GM18502 (cell line): ENCODE results near the gene KDM4B.

Source experiments
- ATAC-seq: cut with Tn5 transposase; IDR thresholded peaks from one replicate; pipeline ENCODE4 v1.9.1; 2021; ENCODE audit warnings: mild to moderate bottlenecking; ENCODE audit not compliant: unreplicated experiment, poor library complexity

KDM4B gene

GRCh38 chr19:5064896-5065295 is 96.0 kb downstream of the KDM4B start:
- no peak for ATAC-seq

GRCh38 chr19:5065663-5066093 is 96.8 kb downstream of the KDM4B start:
- ATAC-seq = no peak

DNA sequence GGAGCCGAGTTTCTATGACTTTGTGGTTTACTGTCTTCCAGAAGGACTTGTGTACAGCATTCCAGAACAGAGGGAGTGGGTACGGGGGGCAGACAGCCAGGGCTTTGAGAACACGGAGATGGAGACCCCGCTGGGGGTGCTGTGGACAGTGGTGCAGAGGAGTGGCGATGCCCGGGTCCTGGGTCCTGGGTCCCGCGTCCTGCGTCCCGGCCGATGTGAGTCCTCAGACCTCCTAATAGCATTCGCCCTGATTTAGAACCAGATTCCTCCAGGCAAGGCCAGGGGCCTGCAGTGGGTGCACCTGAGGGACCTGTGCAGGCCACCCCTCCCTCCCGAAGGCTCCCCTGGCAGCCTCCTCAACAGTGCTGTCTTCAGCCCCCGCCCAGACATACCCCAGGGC is 97.9 kb downstream of the KDM4B start:
- ATAC-seq = no peak

DNA sequence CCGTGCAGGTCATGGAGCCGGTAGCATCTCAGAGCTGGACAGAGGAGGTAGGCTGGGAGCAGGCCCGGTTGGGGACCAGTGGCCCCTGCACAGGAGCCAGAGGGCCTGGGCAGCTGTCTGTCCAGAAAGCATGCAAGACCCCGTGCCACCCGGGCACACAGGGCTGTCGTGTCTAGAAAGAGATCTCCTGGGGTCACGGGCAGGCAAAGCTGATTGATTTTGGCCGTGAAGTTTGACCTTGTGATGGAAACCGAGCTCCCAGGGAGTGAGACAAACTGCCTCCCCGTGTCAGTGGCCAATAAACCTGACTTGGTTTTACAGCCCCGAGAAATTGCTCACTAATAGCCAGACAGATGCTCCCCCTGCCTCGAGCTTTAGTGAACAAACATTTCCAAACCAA is 98.8 kb downstream of the KDM4B start:
- ATAC-seq = no peak

- ATAC-seq = no peak
Observed at GRCh38 chr19:5068233-5069072, 99.5 kb downstream of the KDM4B start.

DNA sequence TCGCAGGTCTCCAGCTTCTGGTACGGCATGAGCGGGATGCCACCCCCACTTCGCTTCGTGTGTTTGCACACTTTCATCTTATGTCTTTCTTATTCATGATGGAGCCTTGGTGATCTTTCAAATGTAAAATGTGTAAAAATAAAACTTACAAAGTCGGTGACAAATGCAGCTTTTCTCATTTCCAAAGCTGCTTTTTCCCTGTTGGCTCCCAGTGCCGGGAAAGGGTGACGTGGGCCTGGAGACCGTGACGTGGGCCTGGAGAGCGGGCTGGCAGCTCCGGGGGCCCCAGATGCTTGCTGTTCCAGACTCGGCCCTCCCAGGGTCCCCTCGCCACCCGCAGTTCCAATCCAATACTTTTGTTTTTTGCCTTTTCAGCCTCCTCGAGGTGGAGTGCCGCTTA is 101.4 kb downstream of the KDM4B start:
- ATAC-seq = no peak

GRCh38 chr19:5070930-5071329 is 102.0 kb downstream of the KDM4B start:
- ATAC-seq = no peak

DNA sequence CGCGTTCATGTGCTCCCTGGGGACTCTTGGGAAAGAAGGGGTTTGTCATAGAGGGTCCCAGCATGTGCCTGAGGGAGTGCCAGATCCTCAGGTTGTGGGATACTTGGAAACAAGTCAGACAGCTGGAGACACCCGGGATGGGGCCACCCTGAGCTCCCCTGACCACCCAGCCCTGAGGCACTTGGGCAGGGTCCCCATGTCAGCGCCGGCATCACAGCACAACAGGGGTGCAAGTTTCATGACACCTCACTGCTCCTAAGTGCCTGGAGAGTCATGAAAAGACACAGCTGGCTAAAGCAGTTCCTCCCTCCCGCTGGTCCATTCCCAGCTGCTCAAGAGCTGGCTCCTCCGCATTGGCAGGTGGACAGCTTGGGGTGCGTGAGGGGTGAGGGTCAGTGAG is 102.7 kb downstream of the KDM4B start:
- no peak for ATAC-seq

- no peak for ATAC-seq
Observed at GRCh38 chr19:5072115-5072514, 103.2 kb downstream of the KDM4B start.

DNA sequence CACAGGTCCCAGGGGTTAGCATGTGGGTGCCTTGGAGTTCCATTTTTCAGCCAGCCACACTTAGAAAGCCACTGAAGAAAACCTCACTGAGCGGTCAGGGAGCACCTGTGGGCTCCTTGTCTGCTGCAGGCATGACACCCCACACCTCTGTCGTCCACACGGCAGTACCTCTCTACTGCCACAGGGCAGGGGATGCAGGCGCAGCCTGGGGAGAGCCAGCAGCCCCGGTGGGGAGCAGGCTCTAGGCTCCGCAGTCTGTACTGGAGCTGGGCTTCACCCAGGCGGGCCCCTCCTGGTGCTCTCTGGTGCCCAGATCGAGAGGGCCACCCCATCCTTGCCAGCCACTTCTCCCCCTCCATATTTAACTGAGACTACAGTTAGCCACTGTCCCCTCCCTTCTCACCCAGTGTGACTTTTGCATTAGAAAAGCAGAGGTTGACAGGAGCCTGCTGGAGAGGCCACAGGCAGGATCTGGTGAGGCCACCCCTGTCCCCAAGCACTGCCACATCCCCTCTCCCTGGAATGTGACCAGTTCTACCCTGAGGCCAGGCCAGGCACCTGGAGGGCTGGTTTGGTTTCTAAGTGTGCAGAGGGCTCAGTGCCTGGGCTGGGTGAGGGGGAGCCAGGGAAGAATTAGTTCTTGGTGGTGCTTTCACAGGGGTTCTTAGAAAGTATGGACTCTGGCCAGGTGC is 104.4 kb downstream of the KDM4B start:
- no peak for ATAC-seq

DNA sequence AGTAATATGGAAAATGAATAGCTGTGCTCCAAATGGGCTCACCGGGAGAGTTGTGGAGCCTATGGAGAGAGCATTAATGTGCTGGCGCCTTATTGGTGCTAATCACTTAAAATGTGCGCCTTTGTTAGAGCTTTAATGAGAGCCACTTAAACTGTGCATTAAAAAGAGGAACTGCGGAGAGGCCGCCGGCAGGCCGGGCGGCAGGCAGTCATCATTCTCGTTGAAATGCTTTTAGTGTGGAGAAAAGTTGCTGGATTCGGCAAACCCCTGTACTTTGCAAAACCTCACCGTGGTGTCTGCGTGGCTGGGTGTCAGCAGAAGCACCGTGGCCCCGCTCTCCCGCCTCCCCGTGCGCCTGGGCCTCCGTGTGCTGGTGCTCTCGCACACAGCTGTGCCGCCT is 105.5 kb downstream of the KDM4B start:
- ATAC-seq = no peak

GRCh38 chr19:5074830-5075394 is 106.0 kb downstream of the KDM4B start:
- no peak for ATAC-seq

DNA sequence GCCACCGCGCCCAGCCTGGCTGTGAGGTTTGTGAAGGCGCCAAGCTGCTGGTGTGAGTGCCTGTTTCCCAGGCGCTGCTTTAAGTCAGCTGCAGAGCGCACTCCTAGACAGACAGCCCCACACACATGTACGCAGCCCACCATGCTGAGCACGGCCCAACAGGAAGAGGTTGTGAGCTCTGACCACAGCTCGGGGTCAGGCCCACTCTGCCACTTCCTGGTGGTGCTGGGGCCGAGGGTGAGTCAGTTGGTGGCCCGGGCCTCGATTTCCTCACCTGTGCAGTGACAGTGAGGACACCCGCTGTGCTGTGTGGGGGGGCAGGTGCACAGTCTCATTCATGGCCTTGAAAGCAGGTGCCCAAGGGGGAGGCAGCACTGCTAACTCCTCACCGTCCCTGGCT is 106.7 kb downstream of the KDM4B start:
- ATAC-seq = no peak

- no peak for ATAC-seq
Observed at GRCh38 chr19:5076440-5077208, 107.7 kb downstream of the KDM4B start.

DNA sequence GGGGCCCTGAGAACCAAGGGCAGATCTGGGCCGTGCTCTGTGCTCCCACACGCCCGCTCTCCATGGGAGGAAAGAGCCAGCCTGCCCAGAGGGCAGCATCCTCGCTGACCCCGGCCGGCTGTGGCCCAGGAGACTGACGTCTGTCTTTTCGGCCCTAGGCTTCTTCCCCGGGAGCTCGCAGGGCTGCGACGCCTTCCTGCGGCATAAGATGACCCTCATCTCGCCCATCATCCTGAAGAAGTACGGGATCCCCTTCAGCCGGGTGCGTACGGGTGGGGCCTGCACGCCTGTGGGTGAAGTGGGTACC is 108.2 kb downstream of the KDM4B start:
- no peak for ATAC-seq

DNA sequence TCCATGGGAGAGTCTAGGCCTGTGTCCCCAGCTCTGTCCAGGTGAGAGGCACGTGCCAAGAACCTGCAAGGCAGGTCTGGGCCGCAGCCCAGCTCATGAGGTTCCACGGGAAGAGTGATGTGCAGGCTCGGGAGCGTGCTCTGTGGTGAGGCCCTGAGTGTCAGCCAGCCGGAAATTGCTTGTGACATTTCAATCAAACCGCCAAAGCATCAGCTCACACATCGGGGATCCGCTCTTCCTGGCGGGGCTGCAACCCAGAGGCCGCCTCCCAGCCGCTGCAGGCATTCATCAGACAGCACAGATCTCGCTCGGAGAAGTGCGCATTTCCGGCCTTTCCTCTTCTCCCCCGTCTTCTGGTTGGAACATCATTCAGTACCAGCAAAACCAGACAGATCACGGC is 109.3 kb downstream of the KDM4B start:
- no peak for ATAC-seq

- ATAC-seq = no peak
Observed at GRCh38 chr19:5078666-5079065, 109.8 kb downstream of the KDM4B start.

GRCh38 chr19:5079071-5079774 is 110.3 kb downstream of the KDM4B start:
- no peak for ATAC-seq

DNA sequence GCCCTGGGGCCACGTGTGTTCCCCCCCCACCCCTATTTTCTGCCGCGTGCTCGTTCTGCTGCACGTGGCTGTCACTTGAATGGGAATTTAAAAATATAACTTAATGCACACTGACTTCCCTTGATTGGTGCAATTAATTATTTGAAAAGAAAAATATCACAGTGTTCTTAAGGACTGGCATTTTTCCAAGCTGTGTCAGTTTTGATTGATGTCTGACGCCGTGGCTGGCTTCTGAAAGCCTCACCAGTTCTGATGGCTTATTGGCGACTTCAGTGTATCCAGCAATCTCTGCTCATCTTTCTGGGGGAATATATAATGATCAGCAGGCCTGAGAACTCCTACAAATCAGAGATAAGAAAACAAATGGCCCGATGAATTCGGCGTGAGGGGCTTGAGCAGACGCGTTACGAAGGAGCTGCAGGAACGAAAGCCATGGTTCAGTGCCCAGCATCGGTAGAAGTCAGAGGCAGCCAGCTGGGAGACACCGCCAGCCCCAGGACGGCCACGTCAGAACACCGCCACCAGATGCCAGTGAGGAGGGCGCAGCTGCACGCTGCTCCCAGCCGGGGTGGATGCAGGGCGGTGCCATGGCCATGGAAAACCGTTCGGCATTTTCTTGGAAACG is 111.2 kb downstream of the KDM4B start:
- ATAC-seq = no peak

GRCh38 chr19:5080809-5081208 is 111.9 kb downstream of the KDM4B start:
- ATAC-seq = no peak
